Panc1 (cell line): Measurements from ENCODE around the gene MIPOL1. TPM values are rescaled to one million over a fixed set of nuclear protein-coding genes. Genes with fewer than 3 reads are reported as not detected.

Source experiments
- ATAC-seq: fragments of 200-7000 bp; cut with Tn5 transposase; 2 replicates; pipeline ENCODE4 v1.9.1; 2020; ENCODE audit warnings: mild to moderate bottlenecking, moderate library complexity
- BruUV-seq: library from RNA; stranded (reverse); fragments of 400-500 nt; replicated peaks from 2 replicates; lab custom pipeline; 2021; lab: Mats Ljungman, UMichigan
- CTCF ChIA-PET: fragments of 300-600 bp; sonication (Branson Sonifier 250); formaldehyde crosslinking; loops from one replicate; lab custom pipeline; 2022; ENCODE audit warnings: antibody characterized with exemption; lab: Charles Lee
- POLR2A ChIA-PET: fragments of 300-600 bp; sonication (Branson Sonifier 250); formaldehyde crosslinking; loops from one replicate; lab custom pipeline; 2022; ENCODE audit warnings: antibody characterized with exemption; lab: Charles Lee
- DNase-seq: peaks from one replicate; pipeline ENCODE4 v3.0.0-alpha.2; 2010; ENCODE audit warnings: low read depth, low spot score
- H3K27ac ChIP-seq: 2 replicates; pipeline ENCODE4 v1.5.1; 2011; ENCODE audit warnings: mild to moderate bottlenecking, low read length, inconsistent platforms
- H3K27me3 ChIP-seq: fragments of 200-500 bp; sonication (Bioruptor generic); 2 replicates; pipeline ENCODE4 v1.6.0; 2014; ENCODE audit warnings: low read length, inconsistent platforms; ENCODE audit not compliant: control insufficient read depth, insufficient read depth
- H3K36me3 ChIP-seq: fragments of 200-500 bp; sonication (Bioruptor generic); 2 replicates; pipeline ENCODE4 v1.5.1; 2014; ENCODE audit warnings: inconsistent platforms, mild to moderate bottlenecking, low read length, moderate library complexity; ENCODE audit not compliant: control insufficient read depth, insufficient read depth
- H3K4me1 ChIP-seq: 2 replicates; pipeline ENCODE4 v1.5.1; 2011; ENCODE audit warnings: inconsistent platforms, mild to moderate bottlenecking, low read length, moderate library complexity; ENCODE audit not compliant: control insufficient read depth, insufficient read depth
- H3K4me3 ChIP-seq, 2 experiments: 2 replicates each; pipeline ENCODE4 v1.5.1; 2011 to 2012; ENCODE audit warnings: low read depth in 2 of 2, low read length in 2 of 2, mild to moderate bottlenecking in 2 of 2, inconsistent platforms in 1 of 2, moderate library complexity in 1 of 2
- H3K9me3 ChIP-seq: fragments of 200-500 bp; sonication (Bioruptor generic); 2 replicates; pipeline ENCODE4 v1.5.1; 2014; ENCODE audit warnings: low read depth, mild to moderate bottlenecking, inconsistent platforms, low read length, moderate library complexity; ENCODE audit not compliant: control insufficient read depth, insufficient read depth
- CTCF ChIP-seq: fragments of 450-650 bp; IDR thresholded peaks from 2 replicates; pipeline ENCODE4 v1.5.1; 2017; ENCODE audit warnings: mild to moderate bottlenecking
- POLR2AphosphoS5 ChIP-seq: IDR thresholded peaks from 2 replicates; pipeline ENCODE4 v1.6.1; 2012; ENCODE audit warnings: mild to moderate bottlenecking, low read depth, low read length, moderate library complexity
- SIN3A ChIP-seq: IDR thresholded peaks from 2 replicates; pipeline ENCODE4 v1.6.1; 2012; ENCODE audit warnings: low read depth, mild to moderate bottlenecking, low read length, moderate library complexity, borderline replicate concordance; ENCODE audit not compliant: insufficient read depth
- TCF7L2 ChIP-seq: IDR thresholded peaks from 2 replicates; pipeline ENCODE4 v1.6.1; 2011; ENCODE audit warnings: mild to moderate bottlenecking, low read depth, low read length, inconsistent platforms
- in situ Hi-C: cut with HindIII; loops from 2 replicates; pipeline ENCODE4 v1.10.0; 2016; ENCODE audit warnings: low sequenced_read_pairs, low pct_unique_long_range_greater_than_20kb
- intact Hi-C: fragments of 100-400 bp; cut with micrococcal nuclease; formaldehyde crosslinking; loops from one replicate; pipeline ENCODE4 v1.10.0; 2022; ENCODE audit not compliant: unreplicated experiment
- total RNA-seq: library from RNA; stranded (reverse); gene quantifications from one replicate; pipeline ENCODE4 v1.2.1, GENCODE V29; 2021; ENCODE audit not compliant: unreplicated experiment
- TF ChIP-seq, protein P1 (sequence below), 2 experiments: IDR thresholded peaks; 2 replicates each; pipeline ENCODE4 v1.6.1; 2011 to 2012; ENCODE audit warnings: low read depth in 2 of 2, control low read depth in 1 of 2, low read length in 1 of 2, mild to moderate bottlenecking in 1 of 2, moderate library complexity in 1 of 2; ENCODE audit not compliant: insufficient read depth in 1 of 2

MIPOL1 gene
- total RNA-seq, 1 experiment from 2014 or later = 12.8 TPM

- CTCF ChIA-PET = interaction anchor here (0.7 kb wide), 1 partner anchor 52 kb away, joined by 4 read pairs; no protein-coding TSS in a partner anchor
- no peak overlapping the region for H3K4me3 ChIP-seq
- peaks cover 3% of the 10 kb centered on the region for H3K27me3 ChIP-seq
- TF ChIP-seq, protein P1, sequence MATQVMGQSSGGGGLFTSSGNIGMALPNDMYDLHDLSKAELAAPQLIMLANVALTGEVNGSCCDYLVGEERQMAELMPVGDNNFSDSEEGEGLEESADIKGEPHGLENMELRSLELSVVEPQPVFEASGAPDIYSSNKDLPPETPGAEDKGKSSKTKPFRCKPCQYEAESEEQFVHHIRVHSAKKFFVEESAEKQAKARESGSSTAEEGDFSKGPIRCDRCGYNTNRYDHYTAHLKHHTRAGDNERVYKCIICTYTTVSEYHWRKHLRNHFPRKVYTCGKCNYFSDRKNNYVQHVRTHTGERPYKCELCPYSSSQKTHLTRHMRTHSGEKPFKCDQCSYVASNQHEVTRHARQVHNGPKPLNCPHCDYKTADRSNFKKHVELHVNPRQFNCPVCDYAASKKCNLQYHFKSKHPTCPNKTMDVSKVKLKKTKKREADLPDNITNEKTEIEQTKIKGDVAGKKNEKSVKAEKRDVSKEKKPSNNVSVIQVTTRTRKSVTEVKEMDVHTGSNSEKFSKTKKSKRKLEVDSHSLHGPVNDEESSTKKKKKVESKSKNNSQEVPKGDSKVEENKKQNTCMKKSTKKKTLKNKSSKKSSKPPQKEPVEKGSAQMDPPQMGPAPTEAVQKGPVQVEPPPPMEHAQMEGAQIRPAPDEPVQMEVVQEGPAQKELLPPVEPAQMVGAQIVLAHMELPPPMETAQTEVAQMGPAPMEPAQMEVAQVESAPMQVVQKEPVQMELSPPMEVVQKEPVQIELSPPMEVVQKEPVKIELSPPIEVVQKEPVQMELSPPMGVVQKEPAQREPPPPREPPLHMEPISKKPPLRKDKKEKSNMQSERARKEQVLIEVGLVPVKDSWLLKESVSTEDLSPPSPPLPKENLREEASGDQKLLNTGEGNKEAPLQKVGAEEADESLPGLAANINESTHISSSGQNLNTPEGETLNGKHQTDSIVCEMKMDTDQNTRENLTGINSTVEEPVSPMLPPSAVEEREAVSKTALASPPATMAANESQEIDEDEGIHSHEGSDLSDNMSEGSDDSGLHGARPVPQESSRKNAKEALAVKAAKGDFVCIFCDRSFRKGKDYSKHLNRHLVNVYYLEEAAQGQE (IDR thresholded peaks at IDR 0.05; ENCODE audit: insufficient read depth in 1 of 2, low read depth in 2 of 2, low read length in 1 of 2) = no peak
- TF ChIP-seq CTCF (0 out of 2 replicates have a peak, but pooled peaks have one; percentile 16), TCF7L2 (no peak)
- no TSS peak for BruUV-seq
- H3K27ac ChIP-seq = no peak overlapping the region
- intact Hi-C loops (no loop called here), in situ Hi-C loops (no loop called here)
- DNase-seq (no peak), ATAC-seq (no peak)
- H3K4me1 ChIP-seq = no peaks in the 10 kb centered on the region
- POLR2A ChIA-PET = no interaction called here
- H3K9me3 ChIP-seq = no peaks in the 10 kb centered on the region
- H3K36me3 ChIP-seq = no peaks in the 10 kb centered on the region
Observed at GRCh38 chr14:37597538-37597913, 399.8 kb downstream of the MIPOL1 start.

- no TSS peak for BruUV-seq
- no peak for DNase-seq
- ChIA-PET POLR2A (no interaction called here), CTCF (no interaction called here)
- Histone ChIP-seq H3K36me3 (no peaks in the 10 kb centered on the region), H3K9me3 (no peaks in the 10 kb centered on the region), H3K27me3 (peaks cover 3% of the 10 kb centered on the region), H3K4me1 (no peaks in the 10 kb centered on the region), H3K27ac (no peak overlapping the region), H3K4me3 (no peak overlapping the region)
- no peak for ATAC-seq
- intact Hi-C loops (no loop called here), in situ Hi-C loops (no loop called here)
- TF ChIP-seq SIN3A (no peak), TCF7L2 (no peak), POLR2AphosphoS5 (no peak), CTCF (no peak)
- TF ChIP-seq, protein P1 (IDR thresholded peaks at IDR 0.05; ENCODE audit: insufficient read depth in 1 of 2, low read depth in 2 of 2, low read length in 1 of 2) = no peak
Observed at GRCh38 chr14:37597914-37598746, 400.4 kb downstream of the MIPOL1 start.
